H1 (cell line): ENCODE results near the gene NECTIN1. TPM values are rescaled to one million over a fixed set of nuclear protein-coding genes. Genes with fewer than 3 reads are reported as not detected.

Experiments
- SP2 ChIP-seq: IDR thresholded peaks from 2 replicates; pipeline ENCODE4 v1.6.1; 2012; ENCODE audit warnings: mild to moderate bottlenecking, low read length, inconsistent platforms
- polyA plus RNA-seq, 7 experiments: library from polyadenylated mRNA; depleted of rRNA in 3 of 7; stranded (reverse) in 5 of 7; unstranded in 2 of 7; fragments of >200 nt in 5 of 7; fragments of 200-250 nt in 2 of 7; gene quantifications; 1 replicate in 5 of 7; 2 replicates in 1 of 7; 4 replicates in 1 of 7; pipeline versions ENCODE4 v1.2.1 to v1.2.3, GENCODE V29; 2011 to 2013; ENCODE audit warnings: missing spikeins in 2 of 7, mixed read lengths in 2 of 7
- total RNA-seq: library from RNA; stranded (reverse); fragmentation: NEBNext Ultra II Directional; extraction: Animal tissue kit (Norgen Biotek cat#: 25700); gene quantifications from 2 replicates; pipeline ENCODE4 v1.2.1, GENCODE V29; 2021

NECTIN1 gene
- total and polyA plus RNA-seq, 2 of the 8 experiments (the other 6 are each of a cell fraction or from before 2014, with no cell fraction given) = 43.2 to 97.7 TPM

DNA sequence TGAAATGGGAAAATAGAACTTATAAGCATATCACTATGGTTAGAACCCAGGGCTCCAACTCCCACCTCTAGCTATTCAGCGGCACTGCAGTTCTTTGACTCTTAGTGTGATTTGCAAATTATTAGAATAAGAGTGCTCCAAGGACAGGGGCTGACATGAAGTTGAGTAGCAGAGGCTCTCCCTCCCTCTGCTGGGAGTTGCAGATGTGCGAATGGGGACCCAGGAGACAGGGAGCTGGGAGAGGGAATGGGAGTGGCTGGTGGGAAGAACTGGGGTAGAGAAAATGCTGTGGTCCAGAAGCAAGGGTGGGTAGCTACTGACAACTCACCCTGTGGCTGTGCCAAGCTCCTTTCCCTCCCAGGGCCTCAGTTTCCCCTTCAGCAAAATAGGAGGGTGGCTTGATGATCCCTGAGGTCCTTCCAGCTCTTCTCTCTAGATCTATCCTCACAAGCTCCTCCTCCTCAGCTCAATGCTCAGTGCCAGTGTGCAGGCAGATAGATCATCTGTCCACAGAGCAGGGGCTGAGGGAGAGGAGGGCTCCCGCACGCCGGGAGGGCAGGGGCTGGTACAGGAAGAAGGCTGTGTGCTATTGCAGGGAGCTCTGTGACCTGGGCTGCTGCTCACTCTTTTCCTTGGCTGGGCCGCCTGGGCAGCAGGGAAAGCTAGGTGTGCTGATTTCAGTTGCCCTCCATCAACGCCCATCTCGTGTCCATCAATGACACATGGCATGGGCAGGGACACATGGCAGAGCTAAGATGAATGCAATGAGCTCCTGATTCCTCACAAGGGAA, 99.0 kb downstream of the NECTIN1 start (continued):
- no peak for TF ChIP-seq SP2
